BE2C (cell line): ENCODE data around the gene CHPF.

Source experiments
- DNase-seq: peaks from one replicate; pipeline ENCODE4 v3.0.0-alpha.2; 2020
- H3K27me3 ChIP-seq: fragments of 250-450 bp; sonication (Bioruptor Pico); 2 replicates; pipeline ENCODE4 v1.5.1; 2020; ENCODE audit warnings: mild to moderate bottlenecking
- H3K36me3 ChIP-seq: fragments of 250-450 bp; sonication (Bioruptor Pico); 2 replicates; pipeline ENCODE4 v1.5.1; 2020; ENCODE audit warnings: mild to moderate bottlenecking
- H3K4me1 ChIP-seq: fragments of 250-450 bp; sonication (Bioruptor Pico); 2 replicates; pipeline ENCODE4 v1.5.1; 2020
- H3K4me3 ChIP-seq: 2 replicates; pipeline ENCODE4 v1.5.1; 2011; ENCODE audit warnings: low read depth, low read length
- H3K9me3 ChIP-seq: fragments of 250-450 bp; sonication (Bioruptor Pico); 2 replicates; pipeline ENCODE4 v1.5.1; 2020
- TF ChIP-seq, protein P1 (sequence below): IDR thresholded peaks from 2 replicates; pipeline ENCODE4 v1.5.1; 2012; ENCODE audit warnings: mild to moderate bottlenecking, low read depth, low read length

Gene CHPF

DNA sequence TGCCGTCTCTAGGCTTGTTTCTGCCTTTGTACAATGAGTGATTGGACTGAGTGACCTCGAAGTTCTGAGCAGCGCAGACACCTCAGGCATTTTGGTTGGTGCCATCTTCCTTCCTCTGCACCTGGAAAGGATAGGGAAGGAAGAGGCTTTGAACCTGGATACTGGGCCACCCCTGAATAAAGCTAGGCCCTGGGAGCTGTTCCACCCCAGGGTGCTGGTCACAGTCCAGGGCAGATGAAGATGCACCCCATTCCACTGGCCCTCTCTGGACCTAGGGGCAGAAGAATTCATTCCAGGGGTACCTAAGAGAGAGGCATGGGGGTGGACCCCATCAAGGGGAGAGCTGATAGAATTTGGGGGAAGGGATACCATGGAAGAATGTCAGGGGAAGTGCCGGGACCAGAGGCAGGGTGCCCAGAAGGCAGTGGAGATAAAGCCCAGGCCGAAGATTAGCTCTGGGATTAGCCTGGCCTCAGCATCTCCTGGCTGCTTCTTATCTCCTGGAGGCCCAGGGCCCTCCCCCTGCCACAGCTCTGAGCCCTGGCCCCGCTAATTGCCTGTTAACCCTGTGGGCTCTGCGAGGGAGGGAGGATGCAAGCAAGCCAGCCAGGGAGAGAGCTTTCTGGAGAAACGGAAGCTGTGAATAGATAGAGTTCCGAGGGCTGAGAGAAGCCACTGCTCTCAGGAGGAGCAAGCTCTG lies 17.9 kb downstream of the CHPF start:
- H3K4me1 ChIP-seq, result peaks cover 68% of the 10 kb centered on the region
- no peaks in the 10 kb centered on the region for H3K9me3 ChIP-seq
- TF ChIP-seq, protein P1, sequence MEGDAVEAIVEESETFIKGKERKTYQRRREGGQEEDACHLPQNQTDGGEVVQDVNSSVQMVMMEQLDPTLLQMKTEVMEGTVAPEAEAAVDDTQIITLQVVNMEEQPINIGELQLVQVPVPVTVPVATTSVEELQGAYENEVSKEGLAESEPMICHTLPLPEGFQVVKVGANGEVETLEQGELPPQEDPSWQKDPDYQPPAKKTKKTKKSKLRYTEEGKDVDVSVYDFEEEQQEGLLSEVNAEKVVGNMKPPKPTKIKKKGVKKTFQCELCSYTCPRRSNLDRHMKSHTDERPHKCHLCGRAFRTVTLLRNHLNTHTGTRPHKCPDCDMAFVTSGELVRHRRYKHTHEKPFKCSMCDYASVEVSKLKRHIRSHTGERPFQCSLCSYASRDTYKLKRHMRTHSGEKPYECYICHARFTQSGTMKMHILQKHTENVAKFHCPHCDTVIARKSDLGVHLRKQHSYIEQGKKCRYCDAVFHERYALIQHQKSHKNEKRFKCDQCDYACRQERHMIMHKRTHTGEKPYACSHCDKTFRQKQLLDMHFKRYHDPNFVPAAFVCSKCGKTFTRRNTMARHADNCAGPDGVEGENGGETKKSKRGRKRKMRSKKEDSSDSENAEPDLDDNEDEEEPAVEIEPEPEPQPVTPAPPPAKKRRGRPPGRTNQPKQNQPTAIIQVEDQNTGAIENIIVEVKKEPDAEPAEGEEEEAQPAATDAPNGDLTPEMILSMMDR, result no peak
- H3K36me3 ChIP-seq, result no peaks in the 10 kb centered on the region
- H3K27me3 ChIP-seq, result no peaks in the 10 kb centered on the region
- DNase-seq, result peak; percentile 91
- peak overlapping the region; percentile 30 for H3K4me3 ChIP-seq

- no peak overlapping the region for H3K4me3 ChIP-seq
- no peaks in the 10 kb centered on the region for H3K36me3 ChIP-seq
- no peaks in the 10 kb centered on the region for H3K27me3 ChIP-seq
- DNase-seq, result no peak
- H3K9me3 ChIP-seq, result no peaks in the 10 kb centered on the region
- TF ChIP-seq, protein P1, result no peak
- peaks cover 74% of the 10 kb centered on the region for H3K4me1 ChIP-seq
Measured at GRCh38 chr2:219524817-219525216, 18.8 kb downstream of the CHPF start.

DNA sequence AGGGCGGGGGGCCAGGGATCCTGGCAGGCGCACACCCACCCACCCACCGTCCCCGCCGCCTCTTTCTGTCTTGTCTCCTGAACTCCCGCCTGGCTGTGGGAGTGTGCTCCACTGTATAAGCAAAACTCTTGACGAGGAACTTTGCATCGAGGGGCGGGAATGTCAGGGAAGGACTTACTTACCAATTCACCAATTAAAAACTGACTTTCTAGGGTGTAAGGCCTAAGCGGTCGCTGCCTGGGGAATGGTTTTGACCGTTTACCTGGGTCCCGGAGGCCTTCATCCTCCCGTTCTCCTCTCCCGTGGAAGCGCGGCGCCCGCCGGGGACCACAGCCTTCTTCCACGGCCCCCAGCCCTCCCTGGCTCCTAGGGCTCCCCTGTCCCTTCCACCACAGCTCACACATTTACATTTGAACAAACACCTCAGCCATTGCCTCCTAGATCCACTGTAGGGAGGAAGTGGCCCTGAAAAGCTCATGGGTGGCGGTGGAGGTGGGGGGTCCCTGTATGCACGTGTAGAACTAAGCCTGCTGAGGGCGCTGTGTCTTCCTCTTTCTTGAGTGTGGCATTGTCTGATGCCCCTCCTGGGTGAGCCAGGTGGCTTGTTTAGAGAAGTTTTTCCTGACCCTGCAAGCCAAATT lies 20.5 kb downstream of the CHPF start:
- Histone ChIP-seq H3K27me3 (no peaks in the 10 kb centered on the region), H3K4me3 (peak overlapping the region; percentile 35; the same call in 1 of the 2 replicates)

DNA sequence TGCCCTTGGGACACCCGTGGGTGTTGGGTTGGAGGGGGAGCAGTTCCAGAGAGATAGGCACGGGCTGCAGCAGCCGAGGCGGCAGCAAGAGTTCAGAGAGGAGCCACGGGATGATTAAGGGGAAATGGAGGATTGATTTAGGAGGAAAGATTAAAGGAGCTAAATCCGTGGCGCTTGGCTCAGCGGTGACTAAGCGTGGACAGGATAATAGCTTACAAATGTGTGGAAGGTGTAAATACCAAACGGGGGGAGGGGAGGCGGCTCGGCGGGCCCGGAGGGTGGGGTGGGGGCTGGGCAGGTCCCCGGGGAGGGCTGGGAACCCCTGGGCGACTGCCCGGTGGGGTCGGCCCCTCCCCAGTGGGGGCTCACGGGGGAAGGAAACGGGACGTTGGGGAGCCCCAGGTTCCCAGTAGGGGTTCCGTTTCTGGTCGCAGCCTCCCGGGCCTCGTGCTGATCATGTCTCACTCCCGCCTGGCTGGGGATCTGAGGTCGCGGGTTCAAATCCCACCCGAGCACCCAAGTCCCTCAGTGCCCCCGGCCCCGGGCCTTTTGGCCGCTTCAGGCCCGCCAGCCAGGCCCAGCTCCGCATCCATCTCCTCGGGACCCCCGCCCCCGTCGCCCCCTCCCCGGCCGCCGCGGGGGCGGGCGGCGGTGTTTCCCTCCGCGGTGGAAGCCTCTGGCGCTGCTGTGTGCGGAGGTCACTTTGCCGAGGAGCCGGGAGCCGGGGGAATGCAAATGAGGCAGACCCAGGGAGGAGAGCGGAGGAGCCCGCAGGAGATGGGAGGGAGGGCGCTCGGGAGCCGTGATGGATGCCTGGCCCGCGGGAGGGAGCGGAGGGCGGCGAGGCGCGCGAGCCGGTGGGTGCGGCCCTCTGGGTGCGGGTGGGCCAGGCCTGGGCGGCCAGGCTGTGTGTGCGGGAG lies 21.2 kb downstream of the CHPF start:
- H3K36me3 ChIP-seq, result no peaks in the 10 kb centered on the region
- peak overlapping the region; percentile 35 for H3K4me3 ChIP-seq
- no peaks in the 10 kb centered on the region for H3K9me3 ChIP-seq
- no peaks in the 10 kb centered on the region for H3K27me3 ChIP-seq
- H3K4me1 ChIP-seq, result peaks cover 68% of the 10 kb centered on the region
- DNase-seq, result peak; percentile 77
- TF ChIP-seq, protein P1, result no peak

More for the DNA sequence above, 20.5 kb downstream of the CHPF start:
- no peaks in the 10 kb centered on the region for H3K9me3 ChIP-seq
- H3K4me1 ChIP-seq, result peaks cover 74% of the 10 kb centered on the region
- no peak for DNase-seq
- no peaks in the 10 kb centered on the region for H3K36me3 ChIP-seq
- TF ChIP-seq, protein P1, result no peak; the same call in 1 of the 2 replicates

DNA sequence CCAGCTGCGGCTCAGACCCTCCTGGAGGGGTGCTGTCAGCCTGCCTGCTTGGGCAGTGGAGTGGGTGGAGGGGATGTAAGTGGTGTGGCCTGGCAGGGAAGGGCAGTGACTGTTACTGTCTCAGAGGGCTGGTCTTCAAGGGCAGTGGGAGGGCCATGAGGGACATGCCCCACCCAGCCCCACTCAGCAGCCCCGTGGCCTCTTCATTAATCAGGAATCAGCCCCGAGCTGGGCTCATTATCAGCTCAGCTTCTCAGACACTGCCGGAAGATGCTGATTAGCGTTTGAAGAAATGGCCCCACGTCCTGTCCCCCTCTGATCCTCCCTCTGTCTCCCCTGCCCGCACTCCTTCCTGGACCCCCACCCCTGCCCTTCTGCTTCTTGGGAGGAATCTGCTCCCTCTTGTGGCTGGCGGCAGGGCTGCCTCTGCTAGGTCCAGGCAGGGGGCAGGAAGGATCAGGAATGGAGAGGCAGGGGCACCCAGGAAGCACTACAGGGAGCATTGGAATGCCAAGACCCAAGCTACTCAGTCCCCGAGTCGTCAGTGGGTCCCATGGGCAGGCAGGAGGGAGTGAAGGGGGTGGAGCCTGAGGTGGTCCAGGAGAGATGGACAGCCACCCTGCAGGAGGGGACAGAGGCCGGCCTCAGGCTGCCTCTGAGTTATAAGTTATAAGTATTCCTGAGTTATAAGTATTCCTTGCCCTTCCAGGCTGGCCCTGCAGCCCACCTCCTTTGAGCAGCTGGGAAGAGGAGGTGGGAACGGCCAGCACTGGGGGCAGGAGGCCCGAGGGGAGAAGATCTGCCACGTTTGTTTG lies 22.3 kb downstream of the CHPF start:
- Histone ChIP-seq H3K4me1 (peaks cover 63% of the 10 kb centered on the region), H3K4me3 (peak overlapping the region; percentile 31), H3K9me3 (no peaks in the 10 kb centered on the region), H3K36me3 (no peaks in the 10 kb centered on the region), H3K27me3 (no peaks in the 10 kb centered on the region)
- TF ChIP-seq, protein P1, result peak; percentile 82
- peak; percentile 84 for DNase-seq
